LNCaP clone FGC (cell line): Measurements from ENCODE around the gene MACROD2.

ENCODE experiments used
- DNase-seq: peaks from one replicate; pipeline ENCODE4 v3.0.0-alpha.2; 2011; ENCODE audit warnings: low read depth
- H3K4me3 ChIP-seq: 2 replicates; pipeline ENCODE4 v1.5.1; 2011; ENCODE audit warnings: mild to moderate bottlenecking, low read depth, low read length, control low read depth
- CTCF ChIP-seq: IDR thresholded peaks from 2 replicates; pipeline ENCODE4 v1.5.1; 2012; ENCODE audit warnings: mild to moderate bottlenecking; ENCODE audit not compliant: control insufficient read depth, insufficient read depth; ENCODE audit errors: extremely low read depth

MACROD2 gene

DNA sequence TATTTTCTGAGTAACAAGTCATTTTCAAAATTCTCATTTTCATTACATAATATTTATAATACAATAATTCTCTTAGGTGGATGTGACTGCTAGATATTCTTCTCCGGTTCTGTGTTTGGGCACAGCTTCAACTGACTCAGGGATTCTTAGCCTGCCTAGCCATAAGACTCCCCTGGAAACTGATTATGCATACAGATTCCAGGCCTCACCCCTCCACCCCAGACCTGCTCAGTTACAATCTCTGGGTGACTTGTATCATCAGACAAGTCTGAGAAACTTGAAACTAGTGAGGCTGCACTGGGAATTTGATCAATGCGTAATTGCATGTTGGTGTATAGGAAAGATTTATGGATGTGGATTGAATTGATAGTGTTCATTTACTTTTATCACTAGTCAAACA is 316.7 kb downstream of the MACROD2 start:
- no peak for DNase-seq
- TF ChIP-seq CTCF: no peak

GRCh38 chr20:14313341-14314020 is 318.2 kb downstream of the MACROD2 start:
- no peak overlapping the region for H3K4me3 ChIP-seq
- peak; percentile 18 for DNase-seq
- no peak for TF ChIP-seq CTCF

More for the DNA sequence above, 316.7 kb downstream of the MACROD2 start:
- H3K4me3 ChIP-seq: no peak overlapping the region

DNA sequence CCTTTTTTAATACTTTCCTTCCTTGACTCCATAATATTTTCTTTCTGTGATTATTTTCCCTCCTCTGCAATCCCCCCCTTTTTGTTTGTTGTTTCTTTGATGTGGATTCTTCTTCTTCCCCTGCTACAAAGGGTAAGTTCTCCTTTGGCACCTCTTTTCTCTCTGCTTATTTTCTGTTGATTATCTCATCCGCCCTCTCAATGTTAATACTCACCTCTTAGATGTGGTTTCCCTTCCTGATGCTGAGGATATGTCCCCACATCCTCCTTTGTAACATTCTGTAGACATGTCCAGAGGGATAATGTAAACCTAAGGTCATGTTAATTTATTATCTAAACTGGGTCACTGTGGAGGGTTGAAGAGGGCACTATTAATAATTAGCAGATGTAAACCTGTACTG is 324.4 kb downstream of the MACROD2 start:
- H3K4me3 ChIP-seq: no peak overlapping the region
- TF ChIP-seq CTCF: no peak
- DNase-seq: no peak

DNA sequence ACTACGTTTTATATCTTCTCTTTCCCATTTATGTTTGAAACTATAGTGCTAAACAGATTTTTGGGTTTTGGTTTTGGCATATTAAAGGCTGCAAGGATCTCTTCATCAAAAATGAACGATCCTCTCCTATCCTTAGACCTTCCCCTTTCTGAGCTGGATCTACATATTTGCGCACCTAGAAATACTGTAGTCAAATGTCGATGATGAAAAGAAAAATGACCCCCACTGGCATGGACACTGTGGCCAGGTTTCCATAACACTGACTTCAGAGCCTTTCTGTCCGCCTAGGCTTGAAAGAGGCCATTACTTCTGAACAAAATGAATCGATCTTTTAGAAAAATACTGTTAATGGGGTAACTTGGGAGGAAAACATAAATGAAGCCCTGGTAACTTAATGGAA is 336.3 kb downstream of the MACROD2 start:
- no peak for DNase-seq

GRCh38 chr20:14332866-14333265 is 337.6 kb downstream of the MACROD2 start:
- H3K4me3 ChIP-seq: no peak overlapping the region
- no peak for TF ChIP-seq CTCF
- no peak for DNase-seq

More for the DNA sequence above, 336.3 kb downstream of the MACROD2 start:
- no peak for TF ChIP-seq CTCF
- no peak overlapping the region for H3K4me3 ChIP-seq

GRCh38 chr20:14333721-14334120 is 338.4 kb downstream of the MACROD2 start:
- no peak for DNase-seq
- TF ChIP-seq CTCF: no peak
- H3K4me3 ChIP-seq: no peak overlapping the region
